GM18508 (cell line): ENCODE measurements around the gene G3BP2.
A peak's percentile ranks its signal among the peaks of the same experiment; 100 is the strongest.
"Not testable (repeated sequence)": the region's sequence is repeated elsewhere in the genome, so short reads cannot be mapped to it uniquely, and the experiment has no call there.

Experiments
- ATAC-seq: cut with Tn5 transposase; IDR thresholded peaks from one replicate; pipeline ENCODE4 v1.9.1; 2021; ENCODE audit warnings: moderate number of reproducible peaks; ENCODE audit not compliant: insufficient read depth, unreplicated experiment

The G3BP2 gene

DNA sequence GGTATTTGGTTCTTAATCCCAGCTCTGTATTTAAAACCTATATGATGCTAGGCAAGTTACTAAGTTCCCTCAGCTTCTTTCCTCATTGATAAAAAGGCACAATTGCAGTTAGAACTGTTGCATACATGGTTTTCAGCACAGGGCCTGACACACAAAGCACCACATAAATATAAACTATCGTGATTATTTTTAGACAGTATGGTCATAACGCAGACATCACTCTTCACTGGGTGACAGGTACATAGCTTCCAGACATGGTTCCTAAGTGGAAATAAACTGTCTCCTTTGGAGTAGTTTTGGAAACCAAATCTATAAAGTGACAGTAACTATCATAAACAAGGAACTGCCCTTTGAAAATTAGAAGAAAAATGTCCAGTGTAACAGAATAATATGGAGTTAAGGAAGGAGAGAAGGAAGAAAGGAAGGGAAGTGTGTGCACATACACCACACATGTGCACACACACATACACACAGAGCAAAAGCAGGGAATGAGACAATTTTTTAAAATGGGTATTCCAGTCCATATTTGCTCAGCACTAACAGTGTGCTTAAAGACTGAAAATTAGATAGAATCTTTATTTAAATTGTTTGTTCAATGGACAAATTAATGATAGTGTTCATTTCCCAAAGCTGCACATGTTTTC, 12.5 kb upstream of the G3BP2 start:
- no peak for ATAC-seq

DNA sequence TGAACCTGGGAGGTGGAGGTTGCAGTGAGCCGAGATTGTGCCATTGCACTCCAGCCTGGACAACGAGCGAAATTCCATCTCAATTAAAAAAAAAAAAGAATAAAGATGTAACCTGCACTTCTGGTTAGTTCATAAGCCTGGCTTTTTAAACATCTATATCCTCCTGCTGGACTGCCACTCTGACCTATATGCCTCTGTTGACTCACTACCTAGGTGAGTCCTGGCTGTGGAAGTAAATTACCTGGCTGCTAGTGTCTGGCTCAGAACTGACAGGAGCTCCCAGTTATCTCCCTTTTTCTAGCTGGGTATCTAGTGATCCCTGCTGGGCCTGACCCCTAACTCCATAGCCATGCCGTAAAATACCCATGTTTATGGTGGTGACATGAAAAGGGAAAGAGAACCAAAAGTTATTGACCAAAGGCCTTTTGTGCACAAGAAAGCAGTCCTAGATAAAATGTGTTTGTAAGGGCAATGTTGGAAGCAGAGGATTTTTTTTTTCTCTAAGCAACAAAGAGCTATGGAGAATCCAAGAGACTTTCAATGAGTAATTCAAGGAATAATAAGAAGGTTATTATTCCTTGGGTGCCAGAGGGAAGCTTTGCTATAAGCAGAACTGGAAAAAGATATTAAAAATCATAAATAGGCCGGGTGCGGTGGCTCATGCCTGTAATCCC, 10.4 kb upstream of the G3BP2 start:
- no peak for ATAC-seq

DNA sequence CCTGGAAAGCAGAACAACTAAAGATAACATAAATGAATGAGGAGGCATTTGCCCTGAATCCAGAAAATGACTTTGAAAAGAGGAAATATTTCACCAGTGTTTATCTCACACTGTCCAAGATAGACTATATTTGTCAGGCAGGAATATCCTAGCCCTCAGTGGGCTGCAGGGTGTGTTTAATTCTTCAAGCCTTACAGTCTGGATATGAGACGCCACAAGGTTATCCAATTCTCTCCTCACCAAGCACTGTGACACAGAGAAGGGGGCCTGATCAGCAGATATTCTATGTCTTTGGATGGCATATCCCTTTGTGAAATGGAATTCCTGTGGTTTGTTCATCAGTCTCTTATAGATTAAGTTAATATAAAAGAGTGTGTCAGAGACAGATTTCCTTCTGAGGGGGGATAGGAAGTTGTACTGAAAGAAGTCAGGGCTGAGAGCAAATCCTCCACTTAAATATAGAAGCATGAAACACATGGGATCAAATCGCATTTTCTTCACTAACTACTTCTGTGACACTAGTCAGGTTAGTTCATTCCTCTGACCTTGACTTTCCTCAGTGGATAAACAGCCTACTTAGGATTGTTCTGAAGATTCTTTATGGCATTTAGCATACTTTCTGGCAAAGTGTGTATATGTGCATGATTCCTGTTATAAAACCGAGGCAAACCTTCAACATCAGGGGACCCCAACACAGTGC, 6.8 kb upstream of the G3BP2 start:
- no peak for ATAC-seq

DNA sequence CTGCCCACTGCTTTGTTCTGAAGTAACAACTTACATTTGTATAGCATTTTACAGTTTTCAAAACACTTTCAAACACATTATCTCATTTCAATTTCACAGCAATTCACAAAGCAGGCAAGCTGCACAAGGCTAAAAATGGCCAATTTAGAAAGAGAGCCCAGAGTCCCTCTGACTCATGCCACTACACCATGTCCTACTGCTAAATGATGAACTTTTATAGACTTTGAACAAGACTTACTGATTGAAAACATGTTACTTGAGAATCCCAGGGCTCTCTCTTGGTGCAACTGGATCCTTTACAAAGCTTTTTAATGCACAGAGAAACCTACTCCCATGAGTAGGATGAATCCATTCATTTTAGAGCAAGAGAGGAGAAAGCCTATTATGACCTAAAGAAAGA, 5.8 kb upstream of the G3BP2 start:
- ATAC-seq, result no peak

DNA sequence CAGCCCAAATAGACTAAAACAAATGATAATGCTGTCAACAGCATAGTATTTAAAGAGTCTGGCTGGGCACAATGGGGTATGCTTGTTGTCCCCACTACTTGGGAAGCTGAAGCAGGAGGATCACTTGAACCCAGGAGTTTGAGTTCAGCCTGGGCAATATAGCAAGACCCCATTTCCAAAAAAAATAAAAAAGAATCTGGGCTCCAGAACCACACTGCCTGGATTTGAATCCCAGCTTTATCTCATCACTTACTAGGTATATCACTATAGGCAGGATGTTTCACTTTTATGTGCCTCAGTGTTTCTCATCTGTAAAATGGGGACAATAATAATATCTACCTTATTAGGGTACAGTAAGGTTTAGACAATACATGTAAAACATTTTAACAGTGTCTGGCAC, 5.3 kb upstream of the G3BP2 start:
- ATAC-seq, result no peak

DNA sequence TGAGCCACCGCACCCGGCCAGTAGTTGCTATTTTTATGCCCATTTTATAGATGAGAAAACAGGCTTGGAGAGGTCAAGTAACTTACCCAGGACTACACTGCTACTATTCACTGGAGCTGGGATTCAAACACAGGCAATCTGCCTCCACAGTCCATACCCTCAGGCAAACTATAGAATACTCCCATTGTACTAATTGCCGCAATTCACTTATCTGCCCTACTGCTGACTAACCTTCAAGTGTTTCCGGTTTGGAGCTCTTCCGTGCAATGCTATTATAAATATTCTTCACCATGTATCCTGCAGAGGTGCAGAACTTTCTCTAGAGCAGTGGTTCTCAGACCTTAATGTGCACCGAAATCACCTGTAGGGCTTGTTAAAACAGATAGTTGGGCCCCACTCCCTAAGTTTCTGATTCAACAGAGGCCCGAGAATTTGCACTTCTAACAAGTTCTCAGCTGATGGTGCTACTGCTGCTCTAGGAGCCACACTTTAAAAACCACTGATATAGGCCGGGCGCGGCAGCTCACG, 1.9 kb upstream of the G3BP2 start:
- ATAC-seq, result no peak

DNA sequence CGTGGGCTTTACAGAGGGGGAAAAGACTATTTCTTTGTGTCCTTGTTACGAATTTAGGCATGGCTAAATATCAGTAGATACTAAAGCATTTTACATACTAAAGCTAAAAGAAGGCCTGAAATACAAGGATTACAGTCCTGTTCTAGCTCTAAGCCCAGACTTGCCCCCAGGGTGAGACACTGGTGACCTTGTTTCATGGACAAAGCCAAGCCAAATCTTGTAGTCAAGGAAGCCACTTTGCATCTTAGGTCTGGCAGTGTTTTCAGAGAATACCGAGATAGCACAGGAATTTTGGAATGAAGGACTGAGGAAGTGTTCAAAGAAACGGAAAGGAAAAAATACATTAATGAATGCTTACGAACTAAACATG, 733 bp upstream of the G3BP2 start:
- ATAC-seq, result no peak

DNA sequence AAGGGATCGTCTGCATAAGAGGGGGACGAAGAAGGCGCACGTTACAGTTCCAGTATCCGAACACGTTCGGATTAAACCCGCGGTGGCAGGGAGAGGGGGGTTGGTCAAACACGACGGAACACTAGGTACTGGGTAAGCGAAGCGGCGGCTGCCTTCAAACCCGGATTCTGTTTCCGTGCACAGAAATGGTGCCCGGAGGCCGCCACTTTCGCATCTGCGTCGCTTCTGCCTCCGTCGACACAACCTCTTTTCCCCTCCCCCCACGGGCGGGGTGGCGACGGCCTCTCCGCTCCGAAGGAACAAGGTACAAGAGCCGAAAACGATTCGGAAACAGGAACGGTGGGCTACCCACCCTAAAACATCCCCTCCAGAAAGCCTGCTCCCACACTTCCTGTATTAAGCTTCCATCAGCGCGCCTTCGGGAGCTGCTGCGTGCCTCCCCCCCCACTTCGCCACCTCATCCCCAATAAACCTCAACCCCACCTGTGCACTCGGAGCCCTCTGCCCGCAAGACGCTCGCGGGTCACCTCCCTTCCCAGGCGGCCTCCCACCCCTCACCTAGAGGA, 667 bp downstream of the G3BP2 start:
- ATAC-seq, result peak; percentile 8

DNA sequence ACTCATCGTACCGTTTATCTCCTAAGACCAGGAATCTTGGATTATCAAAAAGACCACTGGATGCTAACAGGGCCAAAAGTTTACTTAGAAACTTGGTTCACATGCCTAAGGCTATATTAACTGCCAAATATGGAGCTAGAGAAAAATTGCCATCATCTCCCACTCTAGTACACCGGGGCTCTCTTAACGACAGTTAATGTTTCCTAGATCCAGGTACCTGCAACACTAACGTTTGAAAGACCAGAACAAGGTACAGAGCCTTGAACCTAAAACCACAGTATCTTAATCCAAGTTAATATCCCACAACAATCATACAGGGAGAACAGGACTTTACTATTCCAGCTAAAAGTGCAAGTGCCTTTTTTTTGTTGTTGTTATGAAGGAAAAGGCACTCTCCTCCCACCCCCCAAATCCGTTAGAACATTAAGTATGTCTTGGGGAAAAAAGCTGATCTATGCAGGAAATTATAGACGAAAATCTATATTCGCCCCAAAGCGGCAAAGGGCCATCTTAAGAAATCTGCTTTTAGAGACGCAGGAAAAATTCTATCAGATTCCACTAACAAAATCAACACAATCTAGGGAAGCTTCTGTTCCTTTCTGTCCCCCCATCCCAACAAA, 1.3 kb downstream of the G3BP2 start:
- no peak for ATAC-seq

DNA sequence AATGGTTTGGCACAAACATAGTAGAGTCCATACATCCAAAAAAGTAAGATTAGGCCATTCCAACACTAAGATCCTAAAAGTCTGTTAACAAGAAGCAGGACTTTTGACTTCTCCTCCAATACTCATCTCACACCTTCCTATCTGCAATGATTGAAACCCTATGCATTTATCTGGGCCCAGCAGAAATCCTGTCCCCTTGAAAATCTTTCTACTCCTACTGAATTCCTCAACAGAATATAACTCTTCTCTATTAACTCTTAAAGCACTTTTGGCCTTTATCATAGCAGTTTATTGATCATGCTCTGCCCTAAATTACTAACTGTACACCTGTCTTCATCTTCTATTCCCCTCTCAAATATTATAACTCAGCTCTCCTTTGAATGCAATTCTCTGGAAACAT, 4.6 kb downstream of the G3BP2 start:
- ATAC-seq, result no peak

DNA sequence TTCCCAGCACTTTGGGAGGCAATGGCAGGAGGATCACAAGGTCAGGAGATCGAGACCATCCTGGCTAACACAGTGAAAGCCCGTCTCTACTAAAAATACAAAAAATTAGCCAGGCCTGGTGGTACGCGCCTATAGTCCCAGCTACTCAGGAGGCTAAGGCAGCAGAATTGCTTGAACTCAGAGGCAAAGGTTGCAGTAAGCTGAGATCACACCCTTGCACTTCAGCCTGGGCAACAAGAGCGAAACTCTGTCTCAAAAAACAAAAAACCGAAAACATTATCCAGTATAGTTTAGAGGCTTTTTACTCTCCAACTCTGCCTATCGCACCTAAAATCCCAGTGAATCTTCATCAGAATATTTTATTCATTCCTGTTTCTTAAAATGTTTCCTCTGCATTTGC, 5.6 kb downstream of the G3BP2 start:
- not testable (repeated sequence) for ATAC-seq

DNA sequence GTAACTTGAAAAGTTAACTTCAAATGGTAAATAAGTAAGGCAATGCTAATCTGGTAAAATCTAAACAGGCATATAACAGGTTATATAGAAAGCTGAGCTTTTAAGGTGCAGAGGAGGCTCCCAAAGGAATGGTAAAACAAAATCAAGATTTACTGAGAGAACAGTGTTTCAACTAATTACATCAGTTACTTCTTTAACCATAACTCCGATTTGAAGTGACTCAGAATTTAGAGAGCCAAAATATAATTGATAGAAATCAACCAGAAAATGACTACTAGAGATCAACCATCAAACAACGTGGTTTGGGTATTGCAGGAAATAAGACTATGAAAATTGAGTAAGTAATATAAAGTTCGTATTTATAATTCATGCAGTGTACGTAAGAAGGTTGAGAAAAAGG, 6.9 kb downstream of the G3BP2 start:
- ATAC-seq, result no peak

DNA sequence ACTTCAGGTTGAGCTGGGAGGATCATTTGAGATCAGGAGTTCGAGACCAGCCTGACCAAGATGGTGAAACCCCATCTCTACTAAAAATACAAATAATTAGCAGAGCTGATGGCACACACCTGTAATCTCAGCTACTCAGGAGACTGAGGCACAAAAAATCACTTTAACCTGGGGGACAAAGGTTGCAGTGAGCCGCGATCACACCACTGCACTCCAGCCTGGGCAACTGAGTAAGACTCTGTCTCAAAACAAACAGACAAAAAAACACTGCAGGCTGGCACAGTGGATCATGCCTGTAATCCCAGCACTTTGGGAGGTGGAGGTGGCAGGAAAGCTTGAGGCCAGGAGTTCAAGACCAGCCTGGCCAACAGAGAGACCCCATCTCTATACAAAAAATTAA, 8.6 kb downstream of the G3BP2 start:
- not testable (repeated sequence) for ATAC-seq

DNA sequence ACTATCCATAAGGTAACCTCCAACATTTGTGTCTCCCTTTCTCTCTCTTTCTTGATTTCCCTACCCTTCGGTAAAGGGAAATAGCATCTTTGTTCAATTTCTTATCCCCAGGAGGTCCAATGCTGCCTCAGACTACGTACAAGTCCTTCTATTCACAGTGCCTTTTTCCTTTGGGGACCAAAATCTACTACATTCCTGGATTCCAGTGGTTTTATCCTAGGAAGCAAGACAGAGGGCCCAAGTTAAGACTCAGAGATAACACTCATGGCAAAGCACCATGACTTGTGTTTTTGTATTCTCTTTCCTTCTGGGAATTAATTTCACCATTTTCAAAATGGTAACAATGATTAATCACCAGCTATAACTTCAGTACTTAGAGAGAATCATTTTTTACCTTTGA, 10.6 kb downstream of the G3BP2 start:
- no peak for ATAC-seq

DNA sequence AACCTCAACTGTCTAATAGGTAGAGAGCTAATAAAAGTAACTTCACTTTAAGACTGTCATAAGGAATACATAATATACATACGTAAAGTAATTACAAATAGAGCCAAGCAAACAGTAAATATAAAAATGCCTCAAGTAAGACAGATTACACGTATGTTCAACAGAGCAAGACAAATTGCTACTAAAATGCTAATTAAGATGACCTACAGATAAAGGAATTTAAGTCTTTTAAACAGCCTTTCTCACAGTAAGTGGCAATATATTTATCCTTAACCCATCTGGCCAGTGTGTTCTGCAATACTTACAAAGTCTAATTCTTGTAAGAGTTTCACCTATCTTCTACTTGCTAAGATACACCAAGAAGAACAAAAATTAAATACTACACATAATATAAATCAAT, 12.7 kb downstream of the G3BP2 start:
- ATAC-seq, result no peak

DNA sequence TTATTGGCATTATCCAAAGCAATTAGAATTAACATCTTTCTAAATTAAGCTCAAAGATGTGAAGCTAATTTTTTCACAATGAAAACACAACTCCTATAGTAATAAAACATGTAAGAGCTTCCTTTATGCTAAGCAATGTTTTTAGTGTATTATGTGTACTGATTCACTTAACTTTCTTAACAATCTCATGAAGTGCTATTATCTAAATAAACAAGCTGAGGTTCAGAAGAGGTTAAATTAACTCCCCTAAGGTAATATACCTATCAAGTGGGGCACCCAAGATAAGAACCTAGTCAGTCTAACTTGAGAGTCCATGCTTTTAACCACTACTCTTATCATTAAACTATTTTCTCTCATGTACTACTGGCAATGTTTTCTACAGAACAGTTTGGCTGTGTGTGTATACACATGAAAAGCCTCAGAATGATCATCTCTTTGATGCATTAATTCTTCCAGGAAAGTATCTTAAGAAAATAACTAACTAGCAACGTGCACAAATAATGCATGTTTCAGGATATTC, 13.6 kb downstream of the G3BP2 start:
- ATAC-seq, result no peak

DNA sequence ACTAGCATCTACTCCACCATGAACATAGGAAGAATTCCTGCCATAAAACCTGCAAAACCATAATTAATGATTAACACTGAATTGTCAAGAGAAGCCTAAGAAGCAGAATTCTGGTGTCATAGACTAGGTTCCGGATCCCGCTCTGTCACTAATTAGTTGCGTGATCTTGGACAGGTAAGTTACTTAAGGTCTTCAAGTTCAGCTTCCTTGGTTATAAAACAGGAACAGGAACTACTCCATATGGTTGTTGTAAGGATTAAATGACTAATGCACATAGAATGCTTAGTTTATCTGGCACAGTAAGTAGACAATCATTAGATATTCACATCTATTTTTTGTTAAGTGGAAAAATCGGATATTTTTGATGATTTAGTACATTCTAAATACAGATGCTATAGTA, 14.3 kb downstream of the G3BP2 start:
- no peak for ATAC-seq

DNA sequence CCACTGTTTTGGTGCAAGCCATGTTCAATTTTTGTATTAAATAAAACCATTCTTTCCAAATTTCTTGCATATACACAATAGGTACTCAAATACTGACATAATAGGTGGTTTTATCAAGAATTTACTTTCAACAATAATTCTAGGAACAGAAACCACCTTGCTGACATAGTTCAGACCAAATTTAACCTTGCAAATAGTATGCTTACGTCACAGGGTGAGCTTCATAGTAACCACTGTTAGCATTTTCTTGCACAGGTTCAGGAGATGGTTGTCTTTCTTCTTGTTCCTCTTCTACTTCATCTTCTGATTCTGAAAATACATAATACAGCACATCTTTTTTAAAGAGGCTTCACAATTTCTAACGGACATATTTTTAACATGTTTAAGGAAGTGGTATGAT, 17.6 kb downstream of the G3BP2 start:
- ATAC-seq, result no peak

DNA sequence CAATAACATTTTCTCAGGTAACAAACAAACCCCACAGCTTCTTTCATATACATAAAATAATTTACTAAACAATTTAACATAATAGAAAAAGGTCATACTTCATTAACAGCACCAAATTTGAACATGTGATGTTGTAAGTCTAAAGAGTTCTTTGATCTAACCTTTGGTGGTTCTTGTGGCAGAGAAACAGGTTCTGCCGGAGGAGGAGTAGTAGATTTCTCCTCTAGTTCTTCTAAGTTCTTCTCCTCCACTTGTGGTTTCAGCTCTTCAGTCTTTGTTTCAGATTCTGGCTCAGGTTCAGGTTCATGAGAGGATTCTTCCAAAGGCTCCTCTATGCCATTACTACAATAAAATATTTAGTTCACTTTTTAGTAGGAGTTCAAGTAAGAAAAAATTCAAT, 18.3 kb downstream of the G3BP2 start:
- no peak for ATAC-seq

DNA sequence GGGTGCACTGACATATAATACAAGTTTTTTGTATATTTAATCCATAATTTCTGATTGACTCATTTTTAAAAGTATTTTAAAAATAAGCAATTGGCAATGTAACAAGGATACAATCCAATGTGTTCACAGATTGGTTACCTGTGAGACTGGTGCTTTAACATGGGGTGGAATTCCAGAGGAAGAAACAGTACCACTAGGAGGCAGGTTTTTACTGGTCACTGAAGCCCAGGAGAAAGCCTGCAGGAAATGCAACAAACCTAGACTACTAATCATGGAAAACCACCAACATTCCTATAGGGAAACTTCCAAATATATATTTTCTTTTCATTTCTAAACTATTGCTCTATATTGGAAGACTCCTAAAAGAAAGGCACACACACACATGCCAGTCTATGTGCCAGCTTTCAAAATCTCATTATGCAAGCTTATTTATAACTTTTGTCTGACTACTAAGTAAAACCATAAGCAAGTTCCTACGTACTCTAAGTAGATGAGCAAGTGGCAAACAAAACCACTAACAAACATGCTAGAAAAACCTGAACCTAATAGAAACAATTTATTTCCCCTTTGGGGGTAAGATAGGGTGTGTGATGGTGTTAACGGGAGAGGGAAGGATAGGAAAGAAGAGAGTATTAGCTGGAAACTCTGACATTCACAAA, 19.2 kb downstream of the G3BP2 start:
- no peak for ATAC-seq
